ENCODE measurements around the gene SDCCAG8.

The SDCCAG8 gene

GRCh38 chr1:243489681-243490546, 234.1 kb downstream of the SDCCAG8 start:
- DNase-seq, result no peak

- no peak for DNase-seq
These were observed 235.2 kb downstream of the SDCCAG8 start for GRCh38 chr1:243490748-243491686.

DNA sequence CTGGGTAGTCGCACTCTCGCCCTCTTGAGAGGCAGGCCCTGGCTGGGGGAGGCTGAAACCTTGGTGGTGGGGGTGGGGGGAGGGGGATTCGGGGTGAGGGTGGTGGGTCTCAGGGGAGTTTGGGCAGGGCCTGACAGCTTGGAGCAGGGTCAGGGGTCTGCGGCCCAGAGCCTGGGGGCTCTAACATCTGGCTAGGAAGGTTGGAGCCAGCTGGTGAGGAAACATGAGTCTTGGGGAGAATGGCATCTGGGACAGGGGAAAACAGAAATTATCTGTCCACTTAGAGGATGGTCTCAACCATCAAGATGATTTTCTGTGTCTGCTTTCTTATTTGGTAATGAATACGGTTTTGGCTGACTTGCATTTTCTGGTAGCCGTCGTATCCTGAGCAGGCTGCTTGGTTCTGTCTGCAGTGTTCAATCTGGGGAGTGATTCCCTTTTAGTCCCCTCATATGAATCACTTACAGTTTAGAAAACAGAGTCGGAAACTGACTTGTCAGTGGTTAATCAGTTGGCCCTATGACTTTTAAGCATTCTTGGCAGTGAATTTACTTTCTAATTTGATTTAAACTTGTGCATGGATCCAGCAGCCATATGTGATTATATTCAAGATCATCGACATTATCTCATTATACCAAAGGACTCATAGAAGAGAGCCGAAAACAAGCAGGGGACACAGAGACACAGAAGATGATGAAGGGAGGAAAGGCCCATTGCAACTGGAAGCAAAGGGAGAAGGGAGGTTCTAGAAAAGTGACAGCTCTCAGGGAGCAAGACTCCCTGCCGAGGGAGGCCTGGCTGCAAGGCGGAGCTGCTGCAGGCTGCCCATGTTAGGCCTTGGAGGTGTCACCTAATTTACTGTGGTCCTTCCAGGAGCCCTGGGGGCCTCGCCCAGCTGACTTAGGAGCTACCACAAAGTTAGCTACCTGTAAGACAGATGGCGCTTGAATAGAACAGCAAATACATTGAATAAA, 237.6 kb downstream of the SDCCAG8 start:
- DNase-seq, result no peak

DNA sequence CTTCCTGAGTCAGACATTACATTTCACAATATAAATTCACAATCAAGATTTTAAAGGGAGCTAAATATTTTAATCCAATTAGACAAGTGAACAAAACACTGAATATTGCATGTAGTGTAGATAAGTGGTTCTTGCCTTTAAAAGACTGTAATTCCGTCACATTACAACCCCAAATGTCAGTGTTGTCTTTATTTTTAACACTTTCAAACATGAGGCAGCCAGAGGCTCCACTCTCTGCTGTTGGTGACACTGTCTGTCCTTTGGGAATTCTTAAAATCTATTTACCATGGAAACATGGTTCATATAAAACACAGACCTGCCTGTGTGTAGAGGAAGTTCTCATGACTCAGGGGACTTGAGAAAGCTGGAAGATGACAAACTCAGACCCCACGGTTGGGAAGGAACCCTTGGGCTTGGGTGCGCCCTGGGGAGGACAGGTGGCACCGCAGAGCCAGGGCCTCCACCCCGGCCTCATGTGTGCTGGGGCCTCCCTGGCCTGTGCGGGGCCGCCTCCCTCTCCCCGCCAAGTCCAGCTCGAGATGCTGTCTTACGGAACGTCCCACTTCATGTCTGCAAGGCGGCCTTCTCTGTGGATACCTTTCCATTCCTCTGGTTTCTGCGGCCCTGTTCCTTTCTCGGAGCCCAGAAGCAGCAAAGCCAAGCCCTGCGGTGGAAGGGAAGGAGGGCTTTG, 239.0 kb downstream of the SDCCAG8 start:
- DNase-seq, result no peak

DNA sequence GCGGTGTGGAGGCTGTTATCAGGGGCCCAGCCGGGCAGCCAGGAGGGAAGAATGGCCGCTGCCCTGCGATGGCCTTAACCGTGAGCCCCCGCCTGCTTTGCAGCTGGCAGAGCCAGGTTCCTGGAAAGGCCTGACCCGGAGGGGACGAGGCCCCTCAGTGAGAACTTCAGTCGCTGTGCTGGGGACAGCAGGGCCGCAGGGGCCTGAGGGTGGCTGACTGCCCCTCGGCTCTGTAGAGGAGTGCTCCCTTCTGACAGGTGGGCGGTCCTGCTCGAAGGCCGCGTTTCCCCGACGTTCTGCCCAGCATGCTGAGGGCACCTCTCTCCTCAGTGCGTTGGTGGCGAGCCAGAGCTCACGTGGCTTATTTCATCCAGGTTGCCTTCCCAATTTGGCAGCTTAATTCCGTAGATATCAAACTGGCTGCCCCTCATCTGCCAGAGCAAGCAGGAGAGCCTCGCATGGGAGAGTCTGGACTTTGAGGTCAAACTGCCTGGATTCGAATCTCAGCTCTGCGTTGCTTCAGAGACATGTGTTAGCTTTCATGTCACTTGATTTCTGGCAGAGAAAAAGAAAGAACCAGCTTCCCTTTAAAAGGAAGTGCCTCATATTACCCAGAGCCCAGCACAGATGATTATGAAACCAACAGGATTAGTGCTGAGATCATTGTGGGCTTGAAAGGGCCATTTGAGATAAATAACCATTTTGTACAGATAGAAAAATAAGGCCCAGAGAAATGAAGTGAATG, 239.8 kb downstream of the SDCCAG8 start:
- DNase-seq, result no peak

DNA sequence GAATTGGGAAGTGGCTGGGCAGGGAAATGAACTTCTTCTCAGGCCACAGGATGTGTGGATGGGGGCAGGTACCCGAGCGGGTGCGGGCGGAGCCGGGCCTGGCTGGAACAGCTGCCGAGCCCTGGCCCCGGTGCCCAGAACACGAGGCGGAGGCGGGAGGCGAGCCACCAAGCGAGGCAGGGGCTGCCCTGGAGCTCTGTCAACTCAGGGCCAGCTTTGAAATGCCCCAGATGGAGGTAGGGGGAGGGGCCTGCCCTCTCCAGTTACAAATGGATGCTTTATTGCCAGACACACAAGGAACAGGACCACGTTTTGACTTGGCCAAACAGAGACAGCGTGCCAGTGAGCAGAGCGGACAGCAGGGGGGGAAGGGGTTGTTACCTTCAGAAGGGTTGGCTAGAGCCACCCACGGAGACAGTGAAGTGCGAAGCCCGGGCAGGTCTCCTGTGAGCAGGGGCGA, 240.4 kb downstream of the SDCCAG8 start:
- no peak for DNase-seq

DNA sequence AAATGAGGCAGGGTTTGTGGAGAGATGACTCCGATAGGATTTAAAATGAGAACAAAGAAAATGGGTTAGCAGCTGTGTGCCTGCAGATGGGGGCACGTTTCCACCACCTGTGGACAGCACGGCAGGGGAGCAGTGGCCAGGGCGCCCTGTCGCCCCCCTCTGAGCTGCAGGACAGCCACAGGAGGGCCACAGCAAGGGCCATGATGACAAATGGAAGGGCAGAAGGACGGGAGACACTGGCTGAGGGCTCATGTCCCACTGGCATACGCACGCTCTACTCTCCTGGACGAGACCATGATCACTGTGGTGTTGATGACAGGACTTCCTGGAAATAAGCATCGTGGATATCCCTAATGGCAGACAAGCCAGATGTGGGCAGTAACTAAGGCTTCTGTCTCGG, 241.0 kb downstream of the SDCCAG8 start:
- no peak for DNase-seq

- DNase-seq, result no peak
These were observed 242.3 kb downstream of the SDCCAG8 start for GRCh38 chr1:243497939-243498681.

- DNase-seq, result no peak
These were observed 243.4 kb downstream of the SDCCAG8 start for GRCh38 chr1:243499248-243499647.

DNA sequence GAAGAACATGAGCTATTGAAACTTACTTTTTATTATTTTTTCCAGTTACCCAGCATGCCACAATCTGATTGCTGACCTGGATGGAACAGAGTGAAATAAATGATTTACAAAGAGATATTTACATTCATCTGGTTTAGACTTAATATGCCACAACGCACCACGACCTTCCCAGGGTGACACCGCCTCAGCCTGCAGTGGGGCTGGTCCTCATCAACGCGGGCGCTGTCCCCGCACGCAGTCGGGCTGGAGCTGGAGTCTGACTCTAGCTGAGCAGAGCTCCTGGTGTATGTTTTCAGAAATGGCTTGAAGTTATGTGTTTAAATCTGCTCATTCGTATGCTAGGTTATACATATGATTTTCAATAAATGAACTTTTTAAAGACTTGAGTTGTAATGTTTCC, 243.9 kb downstream of the SDCCAG8 start:
- DNase-seq, result no peak

GRCh38 chr1:243500512-243500911, 244.7 kb downstream of the SDCCAG8 start:
- DNase-seq, result no peak

DNA sequence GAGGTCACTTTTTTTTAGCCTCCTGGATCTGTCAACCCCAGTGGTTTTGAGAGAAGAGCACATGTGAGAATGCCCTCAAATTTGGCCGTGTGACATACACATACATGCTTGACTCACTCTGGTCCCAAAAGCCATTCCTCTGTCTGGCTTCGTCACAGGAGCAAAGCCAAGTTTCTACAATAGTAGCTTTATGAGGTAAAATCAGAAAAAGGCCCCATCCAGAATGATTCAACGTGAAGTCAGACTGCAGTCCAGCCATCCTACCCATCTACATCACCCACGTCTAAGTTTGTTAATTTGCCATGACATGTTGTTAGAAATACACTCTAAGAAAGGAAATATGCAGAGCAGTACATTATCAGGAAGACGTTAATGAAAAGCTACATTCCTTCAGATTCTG, 245.2 kb downstream of the SDCCAG8 start:
- DNase-seq, result no peak

DNA sequence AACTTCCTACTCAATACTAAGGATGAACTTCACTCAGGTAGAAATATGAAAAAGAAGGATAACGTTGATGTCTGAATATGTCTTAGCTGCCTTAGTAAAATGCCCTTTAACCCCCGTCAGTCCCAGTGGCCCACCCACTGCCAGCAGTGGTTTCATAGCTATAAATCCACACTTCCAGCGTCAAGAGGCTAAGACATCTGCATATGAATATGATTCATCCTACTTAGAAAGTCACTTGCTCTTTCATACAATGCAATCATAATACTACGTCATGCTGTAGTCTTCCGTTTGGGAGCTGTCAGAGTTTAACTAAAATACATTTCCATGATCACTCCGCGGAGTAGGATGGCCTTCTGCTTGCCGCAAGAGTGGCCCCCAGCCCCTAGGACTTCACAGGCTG, 247.3 kb downstream of the SDCCAG8 start:
- DNase-seq, result no peak

DNA sequence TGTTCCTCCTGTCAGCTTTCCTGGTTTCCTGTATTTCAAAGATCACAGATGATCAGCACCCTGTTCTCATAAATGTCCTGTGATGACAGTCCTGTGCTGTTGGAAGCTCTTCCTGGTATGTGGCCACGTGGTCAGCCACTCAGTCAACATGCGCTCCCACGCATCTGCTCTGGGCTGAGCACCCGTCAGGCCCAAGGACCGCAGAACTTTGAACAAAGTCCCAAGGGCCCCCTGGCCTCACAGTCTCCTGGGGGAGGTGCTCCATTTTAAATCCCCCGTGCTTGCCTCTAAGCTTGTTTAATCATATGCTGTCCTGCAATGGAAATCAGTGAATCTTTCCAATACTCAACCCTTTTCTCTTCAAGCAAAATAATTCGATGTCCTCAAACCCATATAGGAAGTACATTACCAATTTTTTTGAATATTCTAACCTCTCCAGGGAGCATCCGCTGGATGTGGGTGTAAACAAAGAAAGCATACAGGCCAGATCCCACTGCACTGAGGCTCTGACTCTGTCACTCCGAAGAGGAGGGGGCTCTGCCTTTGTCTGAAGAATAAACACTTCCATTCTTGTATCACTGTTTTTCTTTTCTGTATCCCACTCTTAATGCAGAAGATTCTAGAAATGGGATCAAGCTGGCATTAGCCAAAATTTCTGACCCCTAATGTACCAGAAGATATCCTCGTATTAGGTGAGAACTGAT, 250.3 kb downstream of the SDCCAG8 start:
- DNase-seq, result no peak

DNA sequence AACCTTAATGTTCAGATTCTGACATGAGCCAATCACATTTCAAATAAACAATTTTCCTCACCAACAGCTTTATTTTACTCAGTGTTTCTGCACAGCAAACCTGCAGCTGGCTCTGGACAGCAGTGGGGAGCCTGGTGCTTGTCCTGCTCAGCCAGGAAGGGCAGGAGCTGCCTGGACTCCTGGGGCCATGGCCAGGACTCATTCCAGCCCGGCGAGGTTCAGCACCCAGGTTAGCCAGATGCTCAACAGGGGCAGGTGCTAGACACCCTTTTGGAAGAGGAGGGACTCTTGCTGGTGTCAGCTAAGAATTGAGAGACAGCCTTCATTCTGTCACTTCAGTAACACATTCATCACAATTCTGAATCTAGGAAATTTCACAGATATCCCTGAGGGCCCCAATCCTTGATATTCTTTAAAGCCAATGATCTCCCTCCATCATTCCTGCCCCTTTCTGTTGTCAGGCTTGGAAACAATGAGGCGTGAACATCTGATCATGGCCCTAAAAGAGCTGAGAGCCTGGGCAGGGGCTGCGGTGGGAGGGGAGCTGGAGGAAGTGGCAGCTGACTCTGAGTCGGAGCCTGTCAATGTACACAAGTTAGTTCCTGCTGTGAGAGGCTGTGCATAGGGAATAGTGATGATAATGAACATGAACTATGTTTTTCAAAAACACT, 251.3 kb downstream of the SDCCAG8 start:
- DNase-seq, result no peak

DNA sequence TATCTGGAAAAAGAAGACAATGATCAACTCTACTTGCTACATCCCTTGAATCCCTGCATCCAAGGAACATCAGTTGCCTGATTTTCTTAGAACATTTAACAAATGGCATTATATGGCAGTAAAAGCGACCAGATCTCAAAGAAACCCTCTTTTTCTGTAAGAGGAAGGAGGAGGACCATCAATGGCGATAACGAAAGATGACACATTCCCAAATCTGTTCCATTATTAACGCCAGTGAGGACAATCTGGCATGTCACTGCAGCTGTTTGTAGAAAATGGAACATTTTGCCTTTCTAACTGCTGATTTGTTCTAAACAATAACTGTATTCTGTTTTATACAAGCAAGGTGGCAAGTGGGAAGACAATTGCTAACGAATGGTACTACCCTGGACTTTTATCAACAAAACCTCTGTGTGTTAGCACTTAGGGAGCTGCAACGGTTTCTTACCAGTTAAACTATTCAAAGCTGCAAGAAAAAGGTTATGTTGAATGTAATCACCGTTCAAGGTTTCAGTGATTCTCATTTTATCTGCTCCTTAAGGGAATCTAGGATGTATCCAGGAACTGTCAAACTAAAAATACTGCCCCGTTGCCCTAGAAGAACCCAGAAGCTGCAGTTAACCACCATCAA, 251.9 kb downstream of the SDCCAG8 start:
- DNase-seq, result no peak

DNA sequence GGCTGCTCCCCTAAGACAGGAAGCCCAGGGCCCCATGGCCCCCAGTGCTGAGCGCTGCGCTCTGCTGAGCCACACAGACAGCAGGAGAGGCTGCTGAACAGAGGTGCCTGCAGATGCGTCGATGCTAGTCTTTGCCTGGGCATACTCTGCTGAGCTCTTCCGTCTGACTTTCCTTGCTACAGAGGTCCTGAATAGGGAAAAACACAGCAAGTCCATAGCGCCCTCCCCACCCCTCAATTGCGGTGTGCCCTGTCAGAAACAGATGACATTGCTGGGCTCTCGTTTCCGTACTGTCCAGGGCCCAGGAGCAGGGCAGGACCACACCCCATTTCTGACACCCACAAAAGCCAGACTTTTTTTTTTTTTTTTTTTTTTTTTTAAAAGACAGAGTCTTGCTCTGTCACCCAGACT, 252.5 kb downstream of the SDCCAG8 start:
- DNase-seq, result peak; percentile 55

DNA sequence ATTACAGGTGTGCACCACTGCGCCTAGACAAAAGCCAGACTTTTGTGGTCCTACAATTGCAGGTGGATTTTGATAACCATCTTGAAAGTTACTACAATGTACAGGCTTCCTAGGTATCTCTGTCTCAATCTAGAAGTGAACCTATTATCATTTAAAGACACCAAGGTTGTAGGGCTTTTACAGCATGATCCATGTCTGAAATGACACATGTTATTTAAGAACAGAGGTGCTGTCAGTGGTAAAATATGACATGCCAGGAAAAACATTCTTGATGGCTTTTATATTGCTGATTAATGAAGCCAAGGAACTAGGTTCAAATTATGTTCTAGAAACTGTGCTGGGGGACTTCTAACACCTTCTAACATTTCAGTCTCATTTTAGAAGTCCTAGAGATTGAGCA, 253.1 kb downstream of the SDCCAG8 start:
- DNase-seq, result no peak

DNA sequence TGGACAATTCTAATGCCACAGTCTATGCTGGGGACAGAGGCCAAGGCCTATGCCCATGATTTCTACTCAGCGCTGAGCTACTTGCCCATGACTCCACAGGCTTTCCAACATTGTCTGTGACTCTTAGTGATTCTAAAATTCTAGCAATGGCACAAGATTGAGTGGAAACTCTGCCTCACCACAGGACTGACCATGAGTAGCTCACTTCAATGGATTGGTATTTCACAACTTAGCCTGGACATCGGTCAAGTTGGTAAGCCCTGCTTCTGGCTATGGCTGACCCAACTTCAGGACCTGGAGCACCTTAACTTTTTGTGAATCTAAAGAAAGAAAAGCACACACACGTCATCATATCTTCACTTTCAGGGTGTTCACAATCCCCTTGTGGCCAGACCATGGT, 255.1 kb downstream of the SDCCAG8 start:
- DNase-seq, result no peak
